ENCODE data around the gene DCUN1D1.

DNA sequence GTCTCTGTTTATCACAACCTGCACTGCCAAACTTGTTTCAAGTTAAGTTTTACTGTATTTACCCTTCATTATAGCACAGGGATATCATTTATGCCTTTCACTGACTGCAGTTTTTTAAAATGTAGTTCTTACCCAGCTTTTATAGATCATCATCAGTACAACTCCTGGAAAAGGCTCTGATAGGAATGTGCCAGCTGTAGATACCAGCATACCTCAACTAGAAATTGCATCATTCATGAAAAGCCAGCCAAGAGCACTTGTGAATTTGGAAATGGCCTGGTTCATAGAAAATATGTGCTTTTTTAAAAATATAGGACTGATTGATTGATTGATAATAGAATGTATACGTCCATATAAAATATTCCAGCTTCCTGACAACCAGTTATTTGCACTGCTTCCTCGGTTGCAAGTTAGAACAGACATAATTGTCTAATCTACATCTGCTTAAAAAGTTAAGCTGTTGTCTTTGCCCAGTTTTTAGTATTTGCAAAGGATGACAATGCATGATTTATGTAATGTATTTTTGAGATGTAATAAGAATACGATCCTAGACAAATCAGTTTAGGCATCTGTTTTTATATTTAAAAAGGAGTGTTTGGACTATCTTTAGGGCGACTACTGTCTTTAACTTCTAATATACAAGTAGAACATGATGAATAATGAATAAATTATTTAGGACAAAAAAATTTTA, 58.5 kb downstream of the DCUN1D1 start:
- TF ChIP-seq CTCF (IDR thresholded peaks at IDR 0.05 in 2 of 3, conservative IDR thresholded peaks at IDR 0.05 in 1 of 3; ENCODE audit: control insufficient read depth in 2 of 3, extremely low read depth in 1 of 3, insufficient read depth in 1 of 3, low read depth in 3 of 3, low read length in 3 of 3), result no peak
- TF ChIP-seq MTA3 (IDR thresholded peaks at IDR 0.05; ENCODE audit: borderline replicate concordance, low read length), result no peak
- TF ChIP-seq, protein P1, sequence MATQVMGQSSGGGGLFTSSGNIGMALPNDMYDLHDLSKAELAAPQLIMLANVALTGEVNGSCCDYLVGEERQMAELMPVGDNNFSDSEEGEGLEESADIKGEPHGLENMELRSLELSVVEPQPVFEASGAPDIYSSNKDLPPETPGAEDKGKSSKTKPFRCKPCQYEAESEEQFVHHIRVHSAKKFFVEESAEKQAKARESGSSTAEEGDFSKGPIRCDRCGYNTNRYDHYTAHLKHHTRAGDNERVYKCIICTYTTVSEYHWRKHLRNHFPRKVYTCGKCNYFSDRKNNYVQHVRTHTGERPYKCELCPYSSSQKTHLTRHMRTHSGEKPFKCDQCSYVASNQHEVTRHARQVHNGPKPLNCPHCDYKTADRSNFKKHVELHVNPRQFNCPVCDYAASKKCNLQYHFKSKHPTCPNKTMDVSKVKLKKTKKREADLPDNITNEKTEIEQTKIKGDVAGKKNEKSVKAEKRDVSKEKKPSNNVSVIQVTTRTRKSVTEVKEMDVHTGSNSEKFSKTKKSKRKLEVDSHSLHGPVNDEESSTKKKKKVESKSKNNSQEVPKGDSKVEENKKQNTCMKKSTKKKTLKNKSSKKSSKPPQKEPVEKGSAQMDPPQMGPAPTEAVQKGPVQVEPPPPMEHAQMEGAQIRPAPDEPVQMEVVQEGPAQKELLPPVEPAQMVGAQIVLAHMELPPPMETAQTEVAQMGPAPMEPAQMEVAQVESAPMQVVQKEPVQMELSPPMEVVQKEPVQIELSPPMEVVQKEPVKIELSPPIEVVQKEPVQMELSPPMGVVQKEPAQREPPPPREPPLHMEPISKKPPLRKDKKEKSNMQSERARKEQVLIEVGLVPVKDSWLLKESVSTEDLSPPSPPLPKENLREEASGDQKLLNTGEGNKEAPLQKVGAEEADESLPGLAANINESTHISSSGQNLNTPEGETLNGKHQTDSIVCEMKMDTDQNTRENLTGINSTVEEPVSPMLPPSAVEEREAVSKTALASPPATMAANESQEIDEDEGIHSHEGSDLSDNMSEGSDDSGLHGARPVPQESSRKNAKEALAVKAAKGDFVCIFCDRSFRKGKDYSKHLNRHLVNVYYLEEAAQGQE (IDR thresholded peaks at IDR 0.05; ENCODE audit: low read depth, low read length), result no peak
- TF ChIP-seq ESRRA (IDR thresholded peaks at IDR 0.05; ENCODE audit: low read length), result no peak
- TF ChIP-seq ETV6 (conservative IDR thresholded peaks at IDR 0.05 in 1 of 2, IDR thresholded peaks at IDR 0.05 in 1 of 2; ENCODE audit: borderline replicate concordance in 1 of 2, low read depth in 1 of 2), result no peak
- TF ChIP-seq JUND (IDR thresholded peaks at IDR 0.05; ENCODE audit: low read depth, low read length), result no peak
- TF ChIP-seq LARP7 (IDR thresholded peaks at IDR 0.05), result no peak
- no peak for TF ChIP-seq TBL1XR1 (IDR thresholded peaks at IDR 0.05; ENCODE audit: low read depth, low read length)
- TF ChIP-seq, protein P2, sequence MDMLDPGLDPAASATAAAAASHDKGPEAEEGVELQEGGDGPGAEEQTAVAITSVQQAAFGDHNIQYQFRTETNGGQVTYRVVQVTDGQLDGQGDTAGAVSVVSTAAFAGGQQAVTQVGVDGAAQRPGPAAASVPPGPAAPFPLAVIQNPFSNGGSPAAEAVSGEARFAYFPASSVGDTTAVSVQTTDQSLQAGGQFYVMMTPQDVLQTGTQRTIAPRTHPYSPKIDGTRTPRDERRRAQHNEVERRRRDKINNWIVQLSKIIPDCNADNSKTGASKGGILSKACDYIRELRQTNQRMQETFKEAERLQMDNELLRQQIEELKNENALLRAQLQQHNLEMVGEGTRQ (IDR thresholded peaks at IDR 0.05; ENCODE audit: borderline replicate concordance, low read depth, low read length), result no peak
- TF ChIP-seq HCFC1 (IDR thresholded peaks at IDR 0.05; ENCODE audit: low read length), result no peak
